ENCODE measurements around the gene KLHDC7B. TPM values are rescaled to one million over a fixed set of nuclear protein-coding genes. Genes with fewer than 3 reads are reported as not detected.
A peak's percentile ranks its signal among the peaks of the same experiment; 100 is the strongest.

Gene KLHDC7B
- total and polyA plus RNA-seq, 4 donors, result 0.29 to 0.63 TPM; not detected in 2

GRCh38 chr22:50504369-50505211 is 41.1 kb upstream of the KLHDC7B start:
- ATAC-seq (ENCODE audit: low FRiP score) (no peak), DNase-seq (peak in 1 of 2 donors; percentile 75)
- intact Hi-C loops (cut with DNase I), result loop anchor here in 1 of 2 donors (5.0 to 10.0 kb wide), 2 partner anchors 58 to 260 kb away; partner anchors contain the start of genes SYCE3 and TUBGCP6
- Histone ChIP-seq H3K27me3 (ENCODE audit: control insufficient read depth in 1 of 2, insufficient read depth in 2 of 2, low read length in 1 of 2) (no peaks in the 10 kb centered on the region), H3K4me3 (ENCODE audit: low read length in 2 of 2) (no peak overlapping the region), H3K9me3 (ENCODE audit: control insufficient read depth, low read length) (no peaks in the 10 kb centered on the region), H3K27ac (ENCODE audit: low read depth in 1 of 2, low read length in 2 of 2) (no peak overlapping the region), H3K36me3 (ENCODE audit: control insufficient read depth in 1 of 2, insufficient read depth in 2 of 2, low read length in 1 of 2) (peaks cover 0 to 1% of the 10 kb centered on the region in 2 donors), H3K4me1 (ENCODE audit: control insufficient read depth in 1 of 2, insufficient read depth in 2 of 2, low read length in 2 of 2) (no peaks in the 10 kb centered on the region)
- WGBS, 2 donors, result 91 to 93% methylated on average over 44 of the region's 44 CpGs

GRCh38 chr22:50505276-50505775 is 40.4 kb upstream of the KLHDC7B start:
- WGBS, 2 donors, result 88 to 92% methylated on average over 13 to 14 of the region's 14 CpGs
- no peaks in the 10 kb centered on the region for H3K4me1 ChIP-seq (ENCODE audit: control insufficient read depth in 1 of 2, insufficient read depth in 2 of 2, low read length in 2 of 2)
- intact Hi-C loops (cut with DNase I), result loop anchor here in 1 of 2 donors (5.0 to 10.0 kb wide), 2 partner anchors 57 to 261 kb away; partner anchors contain the start of genes SYCE3 and TUBGCP6
- DNase-seq (no peak), ATAC-seq (ENCODE audit: low FRiP score) (no peak)
- peaks cover 0 to 1% of the 10 kb centered on the region in 2 donors for H3K36me3 ChIP-seq (ENCODE audit: control insufficient read depth in 1 of 2, insufficient read depth in 2 of 2, low read length in 1 of 2)
- H3K27me3 ChIP-seq (ENCODE audit: control insufficient read depth in 1 of 2, insufficient read depth in 2 of 2, low read length in 1 of 2), result no peaks in the 10 kb centered on the region
- H3K27ac ChIP-seq (ENCODE audit: low read depth in 1 of 2, low read length in 2 of 2), result no peak overlapping the region
- no peaks in the 10 kb centered on the region for H3K9me3 ChIP-seq (ENCODE audit: control insufficient read depth, low read length)
- no peak overlapping the region for H3K4me3 ChIP-seq (ENCODE audit: low read length in 2 of 2)

GRCh38 chr22:50505776-50506610 is 39.7 kb upstream of the KLHDC7B start:
- WGBS, 2 donors, result 87 to 89% methylated on average over 39 to 41 of the region's 41 CpGs
- Histone ChIP-seq H3K27me3 (ENCODE audit: control insufficient read depth in 1 of 2, insufficient read depth in 2 of 2, low read length in 1 of 2) (no peaks in the 10 kb centered on the region), H3K9me3 (ENCODE audit: control insufficient read depth, low read length) (no peaks in the 10 kb centered on the region), H3K4me1 (ENCODE audit: control insufficient read depth in 1 of 2, insufficient read depth in 2 of 2, low read length in 2 of 2) (no peaks in the 10 kb centered on the region), H3K36me3 (ENCODE audit: control insufficient read depth in 1 of 2, insufficient read depth in 2 of 2, low read length in 1 of 2) (peaks cover 0 to 1% of the 10 kb centered on the region in 2 donors), H3K27ac (ENCODE audit: low read depth in 1 of 2, low read length in 2 of 2) (no peak overlapping the region), H3K4me3 (ENCODE audit: low read length in 2 of 2) (no peak overlapping the region)
- intact Hi-C loops (cut with DNase I), result loop anchor here (2.0 to 10.0 kb wide), 3 partner anchors 31 to 261 kb away; partner anchors contain the start of genes SBF1 (in 1 of the 2), SYCE3 (in 1 of the 2) and TUBGCP6 (in 1 of the 2)
- ATAC-seq (ENCODE audit: low FRiP score), result peak; percentile 1
- DNase-seq, result peak in 1 of 2 donors; percentile 73

- intact Hi-C loops (cut with DNase I), result loop anchor here (2.0 to 10.0 kb wide), 3 partner anchors 32 to 262 kb away; partner anchors contain the start of genes SBF1 (in 1 of the 2), SYCE3 (in 1 of the 2) and TUBGCP6 (in 1 of the 2)
- 19 to 22% methylated on average over 21 of the region's 21 CpGs for WGBS, 2 donors
- Histone ChIP-seq H3K9me3 (ENCODE audit: control insufficient read depth, low read length) (no peaks in the 10 kb centered on the region), H3K4me1 (ENCODE audit: control insufficient read depth in 1 of 2, insufficient read depth in 2 of 2, low read length in 2 of 2) (no peaks in the 10 kb centered on the region), H3K27me3 (ENCODE audit: control insufficient read depth in 1 of 2, insufficient read depth in 2 of 2, low read length in 1 of 2) (no peaks in the 10 kb centered on the region), H3K4me3 (ENCODE audit: low read length in 2 of 2) (peak overlapping the region; percentile 24 to 57), H3K36me3 (ENCODE audit: control insufficient read depth in 1 of 2, insufficient read depth in 2 of 2, low read length in 1 of 2) (peaks cover 0 to 1% of the 10 kb centered on the region in 2 donors), H3K27ac (ENCODE audit: low read depth in 1 of 2, low read length in 2 of 2) (peak overlapping the region in 1 of 2 donors; percentile 1)
- peak; percentile 3 for ATAC-seq (ENCODE audit: low FRiP score)
- DNase-seq, result peak; percentile 65 to 72
Measured at GRCh38 chr22:50506611-50507420, 38.9 kb upstream of the KLHDC7B start.

- H3K27ac ChIP-seq (ENCODE audit: low read depth in 1 of 2, low read length in 2 of 2), result peak within 1 kb of the TSS; percentile 8 to 86
- DNase-seq (peak; percentile 94 to 97), ATAC-seq (ENCODE audit: low FRiP score) (peak; percentile 90)
- H3K27me3 ChIP-seq (ENCODE audit: control insufficient read depth in 1 of 2, insufficient read depth in 2 of 2, low read length in 1 of 2), result no peaks in the 10 kb centered on the region
- H3K4me3 ChIP-seq (ENCODE audit: low read length in 2 of 2), result peak within 1 kb of the TSS; percentile 57 to 87
- no peaks in the 10 kb centered on the region for H3K4me1 ChIP-seq (ENCODE audit: control insufficient read depth in 1 of 2, insufficient read depth in 2 of 2, low read length in 2 of 2)
- 1% methylated on average over 26 to 62 of the region's 62 CpGs for WGBS, 2 donors
- intact Hi-C loops (cut with DNase I), result loop anchor here (2.0 to 10.0 kb wide), 3 partner anchors 33 to 263 kb away; partner anchors contain the start of genes SBF1 (in 1 of the 2), SYCE3 (in 1 of the 2) and TUBGCP6 (in 1 of the 2)
- H3K36me3 ChIP-seq (ENCODE audit: control insufficient read depth in 1 of 2, insufficient read depth in 2 of 2, low read length in 1 of 2), result peaks cover 0 to 1% of the 10 kb centered on the region in 2 donors
- H3K9me3 ChIP-seq (ENCODE audit: control insufficient read depth, low read length), result no peaks in the 10 kb centered on the region
Measured at GRCh38 chr22:50507421-50507990, 38.2 kb upstream of the KLHDC7B start, which contains the start of gene LMF2. LMF2 (minus strand) TSS chr22:50507702; CDS start chr22:50507675, 27 bp downstream.

- intact Hi-C loops (cut with DNase I), result loop anchor here (1.0 to 10.0 kb wide), 4 partner anchors 17 to 263 kb away; partner anchors contain the start of genes SCO2 (in 2 of the 2), SBF1 (in 1 of the 2), SYCE3 (in 1 of the 2) and TUBGCP6 (in 1 of the 2)
- no peaks in the 10 kb centered on the region for H3K9me3 ChIP-seq (ENCODE audit: control insufficient read depth, low read length)
- H3K27ac ChIP-seq (ENCODE audit: low read depth in 1 of 2, low read length in 2 of 2), result peak within 1 kb of the TSS; percentile 8 to 86
- H3K36me3 ChIP-seq (ENCODE audit: control insufficient read depth in 1 of 2, insufficient read depth in 2 of 2, low read length in 1 of 2), result peaks cover 0 to 1% of the 10 kb centered on the region in 2 donors
- ATAC-seq (ENCODE audit: low FRiP score) (peak; percentile 93), DNase-seq (peak; percentile 97 to 99)
- peak within 1 kb of the TSS; percentile 57 to 87 for H3K4me3 ChIP-seq (ENCODE audit: low read length in 2 of 2)
- no peaks in the 10 kb centered on the region for H3K27me3 ChIP-seq (ENCODE audit: control insufficient read depth in 1 of 2, insufficient read depth in 2 of 2, low read length in 1 of 2)
- WGBS, 2 donors, result 1% methylated on average over 35 to 76 of the region's 76 CpGs
- no peaks in the 10 kb centered on the region for H3K4me1 ChIP-seq (ENCODE audit: control insufficient read depth in 1 of 2, insufficient read depth in 2 of 2, low read length in 2 of 2)
Measured at GRCh38 chr22:50507991-50508884, 37.5 kb upstream of the KLHDC7B start, which contains the start of gene NCAPH2. NCAPH2 (plus strand) TSS chr22:50508224; CDS start chr22:50508338, 114 bp downstream.
